Fibroblast of the aortic adventitia (primary cell): ENCODE data around the gene CEP192. TPM values are rescaled to one million over a fixed set of nuclear protein-coding genes. Genes with fewer than 3 reads are reported as not detected.

Experiments used
- DNase-seq: peaks from one replicate; pipeline ENCODE4 v3.0.0-alpha.2; 2010; ENCODE audit warnings: low read depth
- H3K4me3 ChIP-seq: 2 replicates; pipeline ENCODE4 v1.5.1; 2011; ENCODE audit warnings: low read depth, mild to moderate bottlenecking, control low read depth, low read length, moderate library complexity
- total RNA-seq: library from RNA; depleted of rRNA; stranded (reverse); fragments of >200 nt; gene quantifications from 2 replicates; pipeline ENCODE4 v1.2.3, GENCODE V29; 2012; ENCODE audit warnings: low replicate concordance
- TF ChIP-seq, protein P1 (sequence below): IDR thresholded peaks from 2 replicates; pipeline ENCODE4 v1.5.1; 2011; ENCODE audit warnings: mild to moderate bottlenecking, low read length, control low read depth, inconsistent platforms; ENCODE audit not compliant: insufficient read depth

CEP192 gene
- total RNA-seq, 1 donor = 38.3 TPM

DNA sequence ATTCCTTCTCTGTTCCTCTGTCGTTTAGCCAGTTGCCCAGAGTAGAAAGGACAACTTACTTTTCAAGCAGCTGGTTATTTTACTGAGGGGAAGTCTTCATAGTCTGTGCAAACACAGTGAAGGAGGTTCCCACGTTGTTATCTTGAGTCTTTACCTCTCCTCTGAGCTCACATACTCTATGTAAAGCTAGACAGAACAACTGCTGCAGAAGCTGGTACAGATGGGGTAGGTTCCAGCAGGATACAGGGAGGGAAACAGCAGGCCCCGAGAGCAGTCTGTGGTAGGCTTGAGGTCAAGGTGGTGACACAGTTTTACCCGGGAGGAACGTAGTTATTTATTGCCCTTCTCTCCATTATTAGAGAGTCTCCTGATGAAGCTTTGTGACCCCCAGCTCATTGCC is 134.0 kb downstream of the CEP192 start:
- DNase-seq = no peak
- H3K4me3 ChIP-seq = no peak overlapping the region
- TF ChIP-seq, protein P1, sequence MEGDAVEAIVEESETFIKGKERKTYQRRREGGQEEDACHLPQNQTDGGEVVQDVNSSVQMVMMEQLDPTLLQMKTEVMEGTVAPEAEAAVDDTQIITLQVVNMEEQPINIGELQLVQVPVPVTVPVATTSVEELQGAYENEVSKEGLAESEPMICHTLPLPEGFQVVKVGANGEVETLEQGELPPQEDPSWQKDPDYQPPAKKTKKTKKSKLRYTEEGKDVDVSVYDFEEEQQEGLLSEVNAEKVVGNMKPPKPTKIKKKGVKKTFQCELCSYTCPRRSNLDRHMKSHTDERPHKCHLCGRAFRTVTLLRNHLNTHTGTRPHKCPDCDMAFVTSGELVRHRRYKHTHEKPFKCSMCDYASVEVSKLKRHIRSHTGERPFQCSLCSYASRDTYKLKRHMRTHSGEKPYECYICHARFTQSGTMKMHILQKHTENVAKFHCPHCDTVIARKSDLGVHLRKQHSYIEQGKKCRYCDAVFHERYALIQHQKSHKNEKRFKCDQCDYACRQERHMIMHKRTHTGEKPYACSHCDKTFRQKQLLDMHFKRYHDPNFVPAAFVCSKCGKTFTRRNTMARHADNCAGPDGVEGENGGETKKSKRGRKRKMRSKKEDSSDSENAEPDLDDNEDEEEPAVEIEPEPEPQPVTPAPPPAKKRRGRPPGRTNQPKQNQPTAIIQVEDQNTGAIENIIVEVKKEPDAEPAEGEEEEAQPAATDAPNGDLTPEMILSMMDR = no peak

DNA sequence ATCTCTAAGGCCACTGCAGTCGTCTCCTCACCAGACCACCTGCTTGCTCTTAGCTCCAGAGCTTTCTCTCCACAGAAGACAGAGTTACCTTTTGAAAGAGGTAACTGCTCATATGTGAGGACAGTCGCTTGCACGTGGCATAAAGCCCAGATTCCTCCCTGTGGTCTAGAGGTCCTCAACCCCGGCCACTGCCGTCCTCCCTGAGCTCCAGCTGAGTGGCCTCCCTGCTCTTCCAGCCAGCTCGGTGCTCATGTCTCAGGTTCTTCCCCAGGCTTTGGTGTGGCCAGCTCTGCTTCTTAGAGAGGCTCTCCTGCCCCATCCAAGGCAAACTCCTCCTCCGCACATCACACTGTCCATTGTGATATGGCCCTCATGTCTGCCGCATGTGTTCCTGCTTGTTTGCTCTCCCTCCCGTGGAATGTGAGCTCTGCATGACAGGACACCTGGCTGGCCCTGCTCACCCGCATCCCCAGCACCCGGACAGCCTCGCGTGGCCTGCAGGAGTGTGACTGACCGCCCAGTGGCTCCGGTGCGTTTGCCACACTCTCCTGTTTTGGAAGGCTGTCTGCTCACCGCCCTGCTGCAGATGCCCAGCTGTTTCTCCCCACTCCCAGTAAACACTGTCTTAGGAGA is 135.9 kb downstream of the CEP192 start:
- TF ChIP-seq, protein P1 = no peak
- no peak for DNase-seq
- H3K4me3 ChIP-seq = no peak overlapping the region

DNA sequence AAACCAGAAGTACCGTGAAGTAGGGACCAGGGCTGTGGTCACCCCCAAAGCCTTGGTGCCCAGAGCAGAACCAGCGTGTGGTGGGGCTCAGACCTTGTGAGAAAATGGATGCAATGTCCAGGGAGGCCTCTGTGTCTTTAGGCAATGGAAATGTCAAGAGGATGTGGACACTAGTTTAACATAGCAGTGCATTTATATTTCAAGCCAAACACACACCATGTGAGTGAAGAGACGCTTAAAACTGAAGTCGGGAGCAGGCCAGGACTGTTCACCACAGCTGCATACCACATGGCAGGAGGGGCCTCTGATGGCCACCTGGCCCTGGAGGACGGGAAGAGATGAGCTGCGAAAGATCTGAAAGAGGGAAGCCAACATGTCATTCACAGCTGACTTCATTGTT is 140.1 kb downstream of the CEP192 start:
- TF ChIP-seq, protein P1 = no peak
- DNase-seq = no peak
- no peak overlapping the region for H3K4me3 ChIP-seq

DNA sequence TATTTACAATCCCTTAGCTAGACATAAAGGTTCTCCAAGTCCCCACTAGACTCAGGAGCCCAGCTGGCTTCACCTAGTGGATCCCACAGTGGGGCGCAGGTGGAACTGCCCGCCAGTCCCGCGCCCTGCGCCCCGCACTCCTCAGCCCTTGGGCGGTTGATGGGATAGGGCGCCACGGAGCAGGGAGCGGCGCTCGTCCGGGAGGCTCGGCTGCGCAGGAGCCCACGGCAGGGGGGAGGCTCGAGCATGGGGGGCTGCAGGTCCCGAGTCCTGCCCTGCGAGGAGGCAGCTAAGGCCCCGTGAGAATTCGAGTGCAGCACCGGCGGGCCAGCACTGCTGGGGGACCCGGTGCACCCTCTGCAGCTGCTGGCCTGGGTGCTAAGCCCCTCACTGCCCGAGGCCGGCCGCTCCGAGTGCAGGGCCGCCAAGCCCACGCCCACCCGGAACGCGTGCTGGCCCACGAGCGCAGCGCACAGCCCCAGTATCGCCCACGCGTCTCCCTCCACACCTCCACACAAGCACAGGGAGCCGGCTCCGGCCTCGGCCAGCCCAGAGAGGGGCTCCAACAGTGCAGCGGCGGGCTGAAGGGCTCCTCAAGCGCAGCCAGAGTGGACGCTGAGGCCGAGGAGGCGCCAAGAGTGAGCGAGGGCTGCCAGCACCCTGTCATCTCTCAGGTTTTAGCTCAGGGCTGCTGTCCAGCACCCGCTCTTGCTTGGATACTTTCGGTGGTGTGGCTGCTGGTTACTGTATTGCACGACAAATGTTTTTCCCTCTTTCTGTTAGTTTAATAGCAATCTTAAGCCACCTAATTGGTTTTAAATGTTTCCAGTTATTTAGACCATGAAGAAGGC is 143.6 kb downstream of the CEP192 start:
- H3K4me3 ChIP-seq = no peak overlapping the region
- no peak for DNase-seq
- TF ChIP-seq, protein P1 = no peak

DNA sequence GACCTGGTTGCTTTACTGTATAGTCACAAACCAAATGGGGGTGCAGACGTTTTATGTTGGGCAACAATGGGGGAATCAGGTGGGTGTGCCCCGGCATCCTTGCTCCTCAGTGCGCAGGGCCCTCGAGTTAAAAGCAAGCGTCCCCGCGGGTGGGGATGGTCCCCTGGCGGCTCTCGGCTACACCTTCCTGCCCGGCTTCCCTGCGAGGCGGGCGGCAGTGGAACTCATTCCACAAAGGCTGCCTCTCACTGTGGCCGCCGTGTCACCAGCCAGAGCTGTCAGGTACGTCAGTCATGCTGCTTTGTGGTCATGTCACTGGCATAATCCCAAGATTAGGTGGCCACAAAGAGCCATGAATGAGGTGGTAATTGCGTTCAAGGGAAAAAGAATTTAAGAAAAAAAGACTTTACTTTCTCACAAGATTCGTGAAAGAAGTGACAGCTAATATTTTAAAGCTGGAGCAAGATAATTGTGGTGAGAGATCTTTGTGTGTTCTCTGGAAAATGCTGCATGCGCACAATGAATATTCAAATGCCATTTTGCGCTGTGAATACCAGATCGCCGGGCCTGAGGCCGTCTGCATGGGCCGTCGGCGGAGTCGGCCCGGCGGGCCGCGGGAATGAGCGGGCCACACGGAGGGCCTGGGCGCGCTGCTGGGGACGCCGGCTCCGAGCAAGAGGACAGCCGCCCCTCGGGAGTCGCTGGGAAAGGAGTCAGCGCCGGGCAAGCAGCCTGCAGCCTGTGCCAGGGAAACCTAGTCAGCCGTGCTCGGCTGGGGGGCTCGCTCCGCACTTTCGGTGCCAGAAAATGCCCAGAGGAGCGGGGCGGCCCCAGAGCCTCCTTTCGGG is 145.1 kb downstream of the CEP192 start:
- DNase-seq = no peak
- TF ChIP-seq, protein P1 = no peak
- H3K4me3 ChIP-seq = peak overlapping the region; percentile 54

DNA sequence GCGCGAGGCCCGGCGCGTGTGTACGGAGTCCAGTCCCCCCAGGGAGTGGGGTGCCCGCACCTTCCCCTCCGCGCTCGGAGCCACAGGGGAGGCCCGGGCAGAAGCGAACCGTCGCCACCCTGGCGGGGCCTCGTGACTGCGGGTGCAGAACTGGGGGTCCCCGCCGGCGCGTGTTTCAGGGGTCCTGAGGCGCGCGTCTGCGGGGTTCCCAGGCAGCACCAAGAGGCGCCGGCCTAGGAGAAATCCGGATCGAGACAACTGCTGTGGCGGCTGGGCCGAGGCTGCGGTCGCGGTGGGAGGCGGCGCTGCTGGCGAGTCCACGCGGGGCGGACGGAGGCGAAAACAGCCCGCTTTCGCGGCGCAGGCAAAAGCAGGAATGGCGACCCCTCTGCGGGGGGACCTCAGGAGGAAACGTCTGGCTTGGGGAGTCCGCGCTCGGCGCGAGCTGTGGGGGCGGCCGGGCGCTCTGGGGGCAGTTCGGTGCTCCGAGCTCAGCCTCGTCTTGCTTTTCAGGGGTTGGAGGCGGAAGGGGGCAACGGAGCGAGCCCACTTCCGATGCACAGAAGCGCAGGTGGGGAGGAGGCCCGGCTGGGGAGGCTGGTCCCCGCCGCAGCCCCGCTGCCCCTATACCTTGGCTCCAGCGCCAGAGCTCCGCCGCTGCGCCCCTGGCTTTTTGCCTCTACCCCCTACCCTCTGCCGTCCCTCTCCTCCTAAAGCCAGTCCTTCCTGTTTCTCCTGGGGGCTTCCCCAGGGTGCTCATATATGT is 145.9 kb downstream of the CEP192 start:
- DNase-seq = no peak
- H3K4me3 ChIP-seq = peak overlapping the region; percentile 54
- TF ChIP-seq, protein P1 = no peak
